Epidermal melanocyte (primary cell): ENCODE data around the gene HPN.
"Not testable (repeated sequence)": the region's sequence is repeated elsewhere in the genome, so short reads cannot be mapped to it uniquely, and the experiment has no call there.

Experiments used
- DNase-seq: peaks from one replicate; pipeline ENCODE4 v3.0.0; 2011; ENCODE audit warnings: low spot score; ENCODE audit not compliant: insufficient read length

Gene HPN

DNA sequence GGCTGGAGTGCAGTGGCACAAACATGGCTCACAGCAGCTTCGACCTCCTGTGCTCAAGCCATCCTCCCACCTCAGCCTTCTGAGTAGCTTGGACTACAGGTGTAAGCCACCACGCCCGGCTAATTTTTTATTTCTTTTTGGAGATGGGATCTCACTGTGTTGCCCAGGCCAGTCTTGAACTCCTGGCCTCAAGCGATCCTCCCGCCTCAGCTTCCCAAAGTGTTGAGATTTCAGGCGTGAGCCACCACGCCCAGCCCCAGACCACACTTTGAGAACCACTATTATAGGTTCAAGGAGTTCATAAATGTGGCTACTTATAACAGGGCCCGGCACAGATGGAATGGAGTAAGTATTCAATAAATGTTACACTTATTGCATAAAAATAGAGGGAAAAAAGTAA lies 14.5 kb upstream of the HPN start:
- DNase-seq = no peak

GRCh38 chr19:35027851-35028599 lies 13.5 kb upstream of the HPN start:
- no peak for DNase-seq

- DNase-seq = not testable (repeated sequence)
These were observed 13.0 kb upstream of the HPN start for GRCh38 chr19:35028600-35028885.

- not testable (repeated sequence) for DNase-seq
These were observed 12.2 kb upstream of the HPN start for GRCh38 chr19:35029275-35029736.

GRCh38 chr19:35029737-35030256 lies 11.7 kb upstream of the HPN start:
- DNase-seq = no peak

DNA sequence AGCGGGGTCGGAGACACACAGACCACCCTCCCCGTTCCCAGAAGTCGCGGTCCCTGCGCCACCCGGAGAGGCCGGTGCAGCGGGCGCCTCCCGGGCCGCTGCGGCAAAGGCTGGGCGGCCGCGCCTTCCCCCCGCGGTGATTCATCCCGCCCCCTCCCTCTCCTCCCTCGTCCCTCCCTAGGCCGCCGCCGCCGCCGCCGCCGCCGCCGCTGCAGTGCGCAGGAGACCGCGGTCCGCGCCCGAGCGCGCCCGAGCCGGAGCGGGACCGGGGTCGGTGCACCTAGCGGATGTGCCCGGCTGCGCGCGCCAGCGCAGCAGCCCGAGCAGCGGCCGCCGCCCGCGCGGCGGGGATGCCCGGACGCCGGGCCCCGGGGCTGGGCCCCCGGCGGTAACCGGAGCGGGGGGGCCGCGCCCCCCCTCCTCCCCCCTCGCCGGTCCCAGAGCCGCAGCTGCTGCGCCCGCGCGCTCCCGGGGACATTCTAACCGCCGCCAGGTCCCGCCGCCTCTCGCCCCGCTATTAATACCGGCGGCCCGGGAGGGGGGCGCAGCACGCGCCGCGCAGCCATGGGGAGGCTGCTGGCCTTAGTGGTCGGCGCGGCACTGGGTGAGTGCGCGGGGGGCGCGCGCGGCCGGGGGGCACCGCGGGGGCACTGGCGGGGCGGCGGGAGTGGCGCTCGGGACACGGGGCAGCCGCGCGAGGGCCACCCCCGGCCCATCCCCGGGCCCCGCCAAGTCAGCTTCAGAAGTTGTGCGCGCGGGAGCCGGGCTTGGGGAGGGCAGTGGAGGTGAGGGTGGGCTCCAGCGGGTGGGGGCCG lies 11.1 kb upstream of the HPN start, which contains the start of gene SCN1B:
Gene SCN1B, plus strand, starts transcription at position 214 of the 815 bp plus-strand sequence. Its CDS starts 351 bp downstream, at position 565.
- peak; percentile 72 for DNase-seq

GRCh38 chr19:35031072-35031881 lies 10.2 kb upstream of the HPN start:
- DNase-seq = peak; percentile 50

GRCh38 chr19:35032356-35032865 lies 9.1 kb upstream of the HPN start:
- no peak for DNase-seq

- DNase-seq = no peak
These were observed 8.2 kb upstream of the HPN start for GRCh38 chr19:35033067-35034004.

DNA sequence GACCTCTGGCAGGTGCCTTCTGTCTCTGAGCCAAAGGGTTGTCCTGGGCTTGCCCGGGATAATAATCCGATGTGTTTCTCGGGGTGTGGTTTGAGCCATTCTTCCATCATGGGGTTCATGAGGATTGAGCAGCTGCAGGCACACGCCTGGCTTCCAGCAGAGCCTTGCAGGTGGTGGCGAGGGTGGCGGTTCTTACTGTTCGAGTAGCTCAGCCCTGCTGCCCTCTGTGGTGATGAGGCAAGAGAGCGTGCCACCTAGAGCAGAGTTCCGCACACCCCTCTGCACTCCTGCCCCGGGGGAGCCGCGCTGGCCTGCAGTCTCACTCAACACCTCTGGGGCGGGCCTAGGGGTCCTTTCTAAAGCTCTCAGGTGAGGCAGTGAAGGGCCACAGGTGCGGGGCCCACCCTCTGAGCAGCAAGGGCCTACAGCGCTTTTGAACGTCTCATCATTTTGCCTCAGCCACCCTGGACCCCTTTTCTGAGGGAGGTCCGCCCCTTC lies 7.5 kb upstream of the HPN start:
- DNase-seq = no peak

- no peak for DNase-seq
These were observed 6.7 kb upstream of the HPN start for GRCh38 chr19:35034588-35035382.

GRCh38 chr19:35037716-35038622 lies 3.6 kb upstream of the HPN start:
- peak; percentile 83 for DNase-seq

DNA sequence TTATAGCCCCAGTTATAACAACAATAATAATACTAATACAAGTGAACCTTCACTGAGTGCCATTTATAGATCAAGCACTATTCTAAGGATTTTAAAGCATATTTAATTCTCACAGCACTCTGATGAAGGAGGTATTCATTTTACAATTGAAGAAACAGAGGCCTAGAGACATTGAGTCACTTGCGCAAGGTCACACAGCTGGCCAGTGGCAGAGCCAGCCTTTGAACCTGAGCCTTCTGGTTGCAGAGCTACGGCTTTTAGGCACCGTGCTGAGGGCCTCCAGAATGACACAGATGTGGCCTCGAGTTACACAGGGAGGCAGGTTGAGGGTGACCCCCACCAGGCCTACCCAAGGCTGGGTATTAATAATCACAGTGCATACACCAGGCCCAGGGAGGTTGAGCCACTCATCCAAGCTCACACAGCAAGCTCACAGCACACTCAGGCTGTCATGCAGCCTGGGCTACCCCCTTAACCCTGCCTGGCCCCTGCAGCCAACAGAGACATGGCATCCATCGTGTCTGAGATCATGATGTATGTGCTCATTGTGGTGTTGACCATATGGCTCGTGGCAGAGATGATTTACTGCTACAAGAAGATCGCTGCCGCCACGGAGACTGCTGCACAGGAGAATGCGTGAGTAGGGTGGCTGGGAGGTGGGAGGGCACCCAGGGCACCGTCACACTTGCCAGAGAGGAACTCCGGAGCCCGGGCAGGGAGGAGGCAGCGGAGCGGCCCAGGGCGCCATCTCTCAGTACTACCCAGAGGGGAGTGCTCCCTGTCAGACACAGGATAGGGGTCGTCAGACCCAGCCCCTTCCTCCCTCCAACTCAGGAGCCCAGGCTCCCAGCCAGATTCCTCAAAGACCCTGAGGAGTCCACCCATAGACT lies 2.7 kb upstream of the HPN start:
- no peak for DNase-seq

DNA sequence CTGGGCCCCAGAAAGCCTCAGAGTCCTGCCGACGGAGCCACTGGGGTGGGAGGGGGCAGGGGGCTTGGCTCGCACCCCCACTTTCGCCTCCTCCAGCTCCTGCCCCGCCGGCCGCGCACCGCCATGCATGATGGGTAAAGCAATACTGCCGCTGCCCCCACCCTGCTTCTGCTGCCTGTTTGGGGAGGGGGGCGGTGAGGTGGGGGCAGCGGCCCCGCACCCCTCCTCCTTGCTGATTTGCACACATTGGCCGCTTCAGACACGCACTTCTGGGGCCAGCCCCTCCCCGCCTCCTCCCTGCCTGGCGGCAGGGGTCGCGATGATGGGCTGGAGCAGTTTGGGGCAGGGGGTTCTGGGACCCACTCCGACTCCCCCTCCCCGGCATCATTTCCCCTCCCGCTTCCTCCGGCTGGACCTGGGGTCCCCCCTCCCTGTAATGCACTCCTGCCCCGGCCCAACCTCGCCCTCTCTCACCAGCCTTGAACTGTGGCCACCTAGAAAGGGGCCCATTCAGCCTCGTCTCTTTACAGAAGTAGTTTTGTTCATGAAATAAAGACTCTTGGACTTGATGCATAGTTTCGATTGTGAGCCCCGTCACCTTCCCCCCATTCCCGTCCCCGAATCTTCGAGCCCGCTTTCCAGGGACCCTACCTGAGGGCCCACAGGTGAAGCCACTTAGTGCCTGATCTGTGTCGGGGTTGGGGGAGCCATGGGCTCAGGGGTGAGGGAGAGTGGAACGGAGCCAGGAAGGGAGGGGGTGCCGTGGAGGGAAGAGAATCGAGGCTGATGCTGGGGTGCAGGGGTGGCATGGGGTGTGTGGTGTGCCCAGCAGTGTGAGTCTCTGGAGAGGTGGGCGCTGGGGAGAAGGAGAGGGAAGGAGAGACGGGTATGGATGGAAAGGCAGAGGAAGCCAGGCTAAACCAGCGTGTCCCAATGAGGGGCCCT lies 1.4 kb upstream of the HPN start:
- DNase-seq = no peak

DNA sequence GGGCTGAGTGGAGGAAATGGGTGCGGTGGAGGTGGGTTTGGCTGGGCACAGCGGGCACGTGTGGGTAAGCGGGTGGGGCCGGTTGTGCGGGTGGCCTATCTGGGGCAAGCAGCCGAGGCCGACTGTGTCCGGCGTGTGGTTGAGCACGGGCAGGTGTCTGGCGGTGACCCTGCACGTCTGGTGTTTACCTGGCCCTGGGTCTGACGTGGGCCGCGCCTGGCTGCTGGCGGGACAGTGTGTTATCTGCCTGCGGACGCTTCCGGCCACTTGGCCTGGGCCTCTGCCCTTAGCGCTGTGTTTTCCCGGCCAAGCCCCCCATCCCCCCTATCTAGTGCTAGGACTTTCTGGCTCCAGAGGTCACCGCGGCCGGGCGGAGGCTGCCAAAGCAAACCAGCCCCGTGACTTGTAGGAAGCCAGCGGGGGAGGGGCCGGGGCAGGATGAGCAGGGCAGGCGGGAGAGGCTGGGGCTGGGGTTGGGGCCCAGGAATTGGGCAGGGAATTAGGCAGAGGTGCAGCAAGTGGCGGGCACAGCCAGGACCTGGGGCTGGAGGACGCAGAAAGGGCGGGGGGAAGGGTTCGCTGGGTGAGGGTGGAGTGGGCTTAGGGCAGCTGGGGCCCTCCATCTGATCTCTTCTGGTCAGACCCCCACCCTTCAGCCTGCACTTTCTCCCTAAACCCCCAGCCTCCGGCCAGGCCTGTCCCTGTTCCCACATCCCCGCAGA lies 534 bp upstream of the HPN start:
- peak; percentile 52 for DNase-seq
